Effector CD8-positive, alpha-beta T cell (primary cell): ENCODE measurements around the gene CAMK4.

Source experiments
- DNase-seq: peaks from one replicate; lab custom pipeline; 2025; lab: John Stamatoyannopoulos, UW

CAMK4 gene

DNA sequence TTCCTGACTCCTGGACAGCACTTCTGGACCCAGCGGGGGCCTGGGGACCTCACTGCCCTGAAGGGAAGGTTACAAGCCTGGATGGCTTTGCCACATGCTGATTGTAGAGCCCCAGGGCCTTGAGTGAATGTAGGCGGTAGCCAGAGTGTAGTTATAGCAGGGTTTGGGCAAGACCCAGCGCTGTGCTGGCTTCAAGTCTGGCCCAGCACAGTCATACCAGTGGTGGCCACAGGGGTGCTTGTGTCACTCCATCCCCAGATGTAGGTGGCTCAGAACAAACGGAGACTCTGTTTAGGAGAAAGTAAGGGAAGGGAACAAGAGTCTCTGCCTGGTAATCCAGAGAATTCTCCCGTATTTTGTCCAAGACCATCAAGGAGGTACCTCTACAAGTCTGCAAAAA, 203.6 kb downstream of the CAMK4 start:
- DNase-seq = no peak

DNA sequence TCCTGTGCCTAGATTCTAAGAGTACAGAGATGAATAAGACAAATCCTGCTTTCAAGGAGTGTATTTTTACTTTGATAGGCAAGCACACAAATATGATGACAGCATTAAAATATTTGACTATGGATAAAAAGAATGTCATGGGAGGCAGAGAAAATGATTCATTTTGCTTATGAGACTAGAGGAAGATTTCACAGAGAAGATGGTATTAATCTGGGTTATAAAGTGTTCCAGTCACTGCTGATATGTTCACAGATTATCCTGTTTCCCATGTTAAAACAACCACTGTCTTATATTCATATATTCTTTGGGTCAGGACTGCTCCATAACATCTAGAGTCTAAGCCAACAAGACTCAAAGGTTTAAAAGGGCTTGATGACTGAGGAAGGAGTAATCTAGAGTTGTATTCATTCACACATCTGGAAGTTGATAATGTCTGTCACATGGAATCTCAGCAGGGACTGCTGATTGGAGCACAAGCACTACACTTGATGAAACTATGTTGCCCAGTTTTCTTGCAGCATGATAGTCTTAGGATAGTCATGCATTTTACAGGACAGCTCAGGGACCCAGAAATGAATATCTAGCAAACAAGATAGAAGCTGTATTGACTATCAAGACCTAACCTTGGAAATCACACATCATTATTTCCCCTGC, 208.8 kb downstream of the CAMK4 start:
- DNase-seq = no peak

DNA sequence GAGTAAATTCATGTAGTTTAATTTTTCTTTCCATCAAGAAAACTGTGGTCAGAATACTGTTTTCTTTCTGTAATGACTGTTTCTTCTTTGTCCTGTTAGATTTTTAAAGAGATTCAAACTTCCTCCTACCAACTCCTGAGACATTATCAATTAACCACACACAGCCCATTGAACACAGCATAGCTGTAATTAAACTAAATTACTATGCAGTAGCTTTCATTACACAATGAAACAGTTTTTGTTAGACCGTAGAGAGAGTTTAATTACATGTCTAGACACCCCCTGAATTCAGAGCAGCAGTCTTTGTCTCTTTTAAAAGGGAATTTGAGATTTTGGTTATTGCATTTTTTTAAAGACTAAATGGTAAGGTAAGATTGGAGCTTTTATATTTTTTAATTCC, 210.6 kb downstream of the CAMK4 start:
- DNase-seq = no peak

- DNase-seq = no peak
Measured at GRCh38 chr5:111439473-111440075, 215.4 kb downstream of the CAMK4 start.

DNA sequence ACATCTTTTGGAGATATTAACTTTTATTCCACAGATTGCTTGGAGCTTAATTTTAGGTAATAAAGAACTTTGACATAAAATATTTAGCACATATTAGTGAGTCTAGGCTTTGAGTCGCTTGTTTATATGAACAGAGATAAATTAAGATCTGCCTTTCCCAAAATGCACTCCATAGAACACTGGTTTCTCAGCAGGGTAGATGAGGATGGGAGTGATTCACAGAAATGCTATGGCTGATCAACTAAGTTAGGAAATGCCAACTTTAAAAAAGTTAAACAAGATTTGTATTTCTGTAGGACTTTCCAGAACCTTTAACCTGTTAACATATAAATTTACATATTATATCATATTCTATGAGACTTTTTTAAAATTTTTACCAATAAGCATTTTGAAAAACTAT, 222.9 kb downstream of the CAMK4 start:
- DNase-seq = no peak

DNA sequence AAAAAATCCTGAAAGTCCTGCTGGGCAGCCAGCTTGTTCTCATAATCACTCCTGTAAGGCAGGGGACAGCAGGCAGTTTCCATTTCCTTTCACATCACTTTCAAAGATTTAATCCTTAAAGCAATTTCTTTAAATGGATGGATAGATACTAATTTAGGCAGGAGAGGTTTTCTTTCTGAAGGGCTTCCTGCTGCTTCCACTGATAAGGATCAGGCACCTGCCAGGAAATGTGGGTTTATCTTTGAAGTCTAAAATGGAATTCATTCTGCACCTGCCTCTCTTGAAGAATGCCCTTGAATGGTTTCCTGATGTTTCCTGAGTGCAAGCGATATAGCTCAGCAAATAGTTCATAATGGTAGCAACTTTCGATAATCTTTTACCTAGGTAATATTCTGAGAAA, 223.6 kb downstream of the CAMK4 start:
- no peak for DNase-seq

DNA sequence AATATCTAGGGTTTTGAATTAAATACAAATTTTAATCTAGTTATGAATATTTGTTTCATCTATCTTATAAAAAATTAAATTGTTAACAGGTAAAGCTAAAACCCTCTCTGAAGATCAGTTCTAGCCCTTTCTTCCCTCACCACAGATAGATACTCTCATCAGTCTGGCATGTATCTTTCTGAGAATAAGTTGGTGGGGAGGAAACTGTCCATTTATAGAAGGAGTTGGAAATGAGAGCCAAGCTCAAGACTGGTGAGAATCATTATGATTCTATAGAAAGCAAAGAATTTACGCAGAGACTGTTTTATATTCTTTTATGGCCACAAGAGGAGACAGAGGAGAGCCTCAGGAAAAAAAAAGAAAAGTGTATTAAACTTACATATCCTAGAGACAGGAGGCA, 229.1 kb downstream of the CAMK4 start:
- no peak for DNase-seq

GRCh38 chr5:111453747-111454146, 229.6 kb downstream of the CAMK4 start:
- no peak for DNase-seq

- DNase-seq = no peak
Measured at GRCh38 chr5:111454198-111454622, 230.0 kb downstream of the CAMK4 start.

- DNase-seq = no peak
Measured at GRCh38 chr5:111454776-111455175, 230.6 kb downstream of the CAMK4 start.

DNA sequence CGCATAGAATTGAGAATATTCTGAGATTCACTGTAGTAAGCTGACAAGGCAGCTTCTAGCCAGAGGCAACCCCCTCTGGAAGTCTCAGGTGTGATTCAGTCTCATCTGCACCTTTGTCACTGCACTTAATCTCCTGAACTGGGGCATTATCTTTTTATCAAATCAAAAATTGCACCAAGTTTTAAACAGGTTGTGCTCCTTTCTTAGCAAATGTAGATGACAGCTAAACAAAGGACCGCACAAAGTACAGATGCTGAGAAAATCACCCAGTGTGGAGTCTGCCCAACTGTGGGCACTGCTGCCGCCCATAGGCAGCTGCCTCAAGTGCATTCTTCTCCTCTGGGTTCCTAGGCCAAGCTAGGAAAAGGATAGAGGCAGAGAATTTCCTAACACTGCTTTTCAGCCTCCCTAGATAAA, 237.1 kb downstream of the CAMK4 start:
- DNase-seq = no peak

- DNase-seq = no peak
Measured at GRCh38 chr5:111461934-111462333, 237.8 kb downstream of the CAMK4 start.

DNA sequence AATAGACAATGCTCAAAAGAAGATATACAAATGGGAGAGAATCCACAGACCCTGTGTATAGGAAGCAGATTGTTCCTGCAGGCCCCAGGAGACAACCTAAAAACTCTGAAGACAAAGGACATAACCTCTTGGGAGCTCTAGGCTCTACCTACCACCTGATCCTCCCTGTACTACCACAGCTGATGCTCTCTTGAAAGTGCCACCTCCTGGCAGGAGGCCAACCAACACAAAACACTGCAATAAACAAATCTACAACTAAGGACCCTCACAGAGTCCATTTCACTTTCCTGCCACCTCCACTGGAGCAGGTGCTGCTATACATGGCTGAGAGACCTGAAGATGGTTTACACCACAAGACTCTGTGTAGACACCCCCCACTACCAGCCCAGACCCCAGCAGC, 239.1 kb downstream of the CAMK4 start:
- DNase-seq = no peak

DNA sequence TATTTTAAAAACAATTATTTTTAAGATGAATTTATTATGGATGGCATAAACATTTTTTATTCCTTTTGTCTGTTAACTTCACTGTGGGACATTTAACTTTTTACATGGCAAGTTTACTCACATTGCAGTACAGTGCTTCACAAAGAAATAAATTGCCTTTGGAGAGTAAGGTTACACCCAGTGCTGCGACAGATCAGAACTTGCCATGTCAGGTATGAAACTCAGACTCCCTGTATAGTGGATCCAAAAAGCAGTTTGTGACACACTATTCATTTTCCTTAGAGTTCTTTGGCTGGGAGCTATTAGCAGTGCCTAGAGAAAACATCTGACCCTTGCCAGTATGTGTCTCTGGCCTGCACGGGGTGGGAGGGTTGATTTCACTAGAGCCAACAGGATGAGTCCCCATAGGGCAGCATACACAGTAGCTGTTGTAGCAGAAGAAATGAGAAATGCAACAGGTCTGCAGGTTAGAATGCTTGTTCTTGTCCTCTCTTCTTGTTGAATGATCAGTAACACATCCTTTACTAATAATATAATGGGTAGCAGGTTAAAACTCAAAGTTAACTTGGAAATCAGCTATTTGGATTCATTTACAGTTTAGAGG, 245.2 kb downstream of the CAMK4 start:
- no peak for DNase-seq

DNA sequence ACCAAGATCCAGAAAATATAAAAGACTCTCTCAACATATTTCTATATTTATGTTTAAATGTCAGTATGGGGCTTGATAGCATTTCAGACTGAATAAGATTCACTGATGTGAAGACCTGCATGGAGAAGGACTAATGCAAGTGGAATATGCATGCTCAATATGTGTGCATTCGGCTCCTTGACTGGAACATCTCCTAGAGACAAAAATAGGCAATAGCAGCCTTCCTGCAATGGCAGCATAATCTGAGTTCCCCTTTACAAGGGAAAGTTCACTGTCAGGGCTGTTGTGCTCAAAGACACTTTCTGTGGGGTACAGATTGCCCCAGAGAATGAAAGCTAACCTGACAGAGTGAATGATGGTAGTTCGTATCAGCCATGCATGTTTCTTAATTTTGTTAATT, 245.7 kb downstream of the CAMK4 start:
- DNase-seq = no peak

- DNase-seq = no peak
Measured at GRCh38 chr5:111472096-111472495, 247.9 kb downstream of the CAMK4 start.

- no peak for DNase-seq
Measured at GRCh38 chr5:111472579-111472978, 248.4 kb downstream of the CAMK4 start.

- no peak for DNase-seq
Measured at GRCh38 chr5:111478266-111478665, 254.1 kb downstream of the CAMK4 start.

GRCh38 chr5:111478898-111479297, 254.7 kb downstream of the CAMK4 start:
- no peak for DNase-seq

DNA sequence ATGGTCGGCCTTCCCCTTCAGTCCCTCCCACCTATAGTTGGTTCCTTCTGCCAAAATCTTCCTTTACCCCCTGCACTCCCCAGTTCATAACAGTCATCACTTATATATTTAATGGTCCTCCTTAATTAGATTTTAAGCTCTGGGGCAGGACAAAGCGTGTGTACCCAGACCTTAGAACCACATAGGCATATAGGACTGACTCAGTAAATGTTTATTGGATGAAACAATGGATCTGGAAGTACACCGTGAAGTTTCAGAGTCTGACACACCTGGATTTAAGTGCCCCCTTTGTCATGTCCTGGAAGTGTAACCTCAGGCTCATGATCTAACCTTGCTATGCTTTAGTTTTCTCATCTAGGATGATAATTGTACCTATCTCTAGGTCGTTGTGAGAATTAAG, 256.2 kb downstream of the CAMK4 start:
- DNase-seq = no peak

GRCh38 chr5:111486055-111486454, 261.9 kb downstream of the CAMK4 start:
- DNase-seq = no peak

DNA sequence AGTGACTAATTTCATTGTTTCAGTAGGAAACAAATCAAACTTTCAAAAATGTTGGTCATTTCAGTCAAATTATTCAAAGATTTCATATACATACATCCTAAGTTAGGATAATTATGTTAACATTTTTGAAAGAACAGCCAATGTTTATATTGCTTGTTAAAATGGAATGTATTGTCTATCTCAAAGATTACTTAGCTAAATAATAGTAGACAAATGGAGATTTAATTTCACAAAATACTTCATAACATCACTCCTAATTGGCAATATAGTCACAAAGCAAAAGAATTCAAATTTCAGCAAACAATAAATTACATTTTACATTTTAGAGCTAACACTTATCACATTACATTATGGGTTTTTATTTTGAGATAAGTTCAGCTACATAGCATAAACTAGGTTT, 262.7 kb downstream of the CAMK4 start:
- DNase-seq = no peak

- DNase-seq = no peak
Measured at GRCh38 chr5:111488353-111488752, 264.2 kb downstream of the CAMK4 start.

- DNase-seq = no peak
Measured at GRCh38 chr5:111493031-111493430, 268.8 kb downstream of the CAMK4 start.
